Activated CD4-positive, alpha-beta memory T cell treated with anti-CD3 and anti-CD28 coated beads, Interleukin-2, amount 10 ng/mL, durations not matched to agents 7 days and 5 days (primary cell): ENCODE data around the gene TOX2. TPM values are rescaled to one million over a fixed set of nuclear protein-coding genes. Genes with fewer than 3 reads are reported as not detected.

Experiments
- total RNA-seq, 2 experiments: library from RNA; stranded (reverse); gene quantifications; one replicate each; pipeline ENCODE4 v1.2.3, GENCODE V29; 2021

TOX2 gene
- total RNA-seq, 2 experiments from 2014 or later, result 4.4 to 4.6 TPM

Other genes starting within 250 kb of the TOX2 start
- gene MYBL2, start 247.7 kb upstream of the TOX2 start, total RNA-seq, result 10 to 100 TPM; 73.5 to 76.6 TPM
- gene GTSF1L, start 187.8 kb upstream of the TOX2 start, total RNA-seq, result not detected